Measurements from ENCODE around the gene NPHP3. TPM values are rescaled to one million over a fixed set of nuclear protein-coding genes. Genes with fewer than 3 reads are reported as not detected.

NPHP3 gene
- total and polyA plus RNA-seq, 2 experiments from 2014 or later, result 11.6 to 27.2 TPM

DNA sequence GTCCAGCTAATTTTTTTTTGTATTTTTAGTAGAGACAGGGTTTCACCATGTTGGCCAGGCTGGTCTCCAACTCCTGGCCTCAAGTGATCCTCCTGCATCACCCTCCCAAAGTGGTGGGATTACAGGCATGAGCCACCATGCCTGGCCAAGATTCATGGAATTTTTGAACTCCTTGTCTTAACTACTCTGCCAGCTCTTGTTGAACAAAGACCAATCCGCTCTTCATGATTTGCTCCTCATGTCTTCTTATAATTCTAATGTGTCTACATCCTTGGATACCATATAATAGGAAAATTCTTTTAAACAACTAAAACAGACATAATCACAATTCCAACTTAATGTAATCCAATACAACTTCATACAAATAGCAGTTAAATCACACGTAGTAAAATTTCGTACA lies 40.8 kb downstream of the NPHP3 start:
- Histone ChIP-seq H3K4me2 (ENCODE audit: unreplicated experiment) (no peak overlapping the region), H3K79me2 (ENCODE audit: insufficient read depth) (no peaks in the 10 kb centered on the region), H3K9me2 (ENCODE audit: insufficient read depth) (no peaks in the 10 kb centered on the region), H3K4me1 (ENCODE audit: insufficient read depth) (no peaks in the 10 kb centered on the region), H3K27ac (no peak overlapping the region), H3F3A (ENCODE audit: insufficient read depth) (peaks cover 43% of the 10 kb centered on the region), H4K20me1 (ENCODE audit: insufficient read depth) (no peaks in the 10 kb centered on the region), H2AFZ (no peak overlapping the region), H3K4me3 (no peak overlapping the region), H3K9me3 (ENCODE audit: low read depth) (no peaks in the 10 kb centered on the region), H3K27me3 (replicated peaks; ENCODE audit: insufficient read depth) (no peaks in the 10 kb centered on the region), H3K36me3 (ENCODE audit: low read depth) (peaks cover 83% of the 10 kb centered on the region), H3K9ac (no peak overlapping the region)
- in situ Hi-C loops (cut with MboI), result no loop called here
- no peak for DNase-seq
- TF ChIP-seq EZH2 (IDR thresholded peaks at IDR 0.05; ENCODE audit: insufficient read depth, poor library complexity, severe bottlenecking), result no peak
- TF ChIP-seq EZH2phosphoT487 (IDR thresholded peaks at IDR 0.05; ENCODE audit: insufficient read depth, low read depth), result no peak
- WGBS, 2 experiments (ENCODE audit: low coverage in 1 of 2, low lambda C conversion rate in 2 of 2, missing lambda C conversion rate in 2 of 2), result 97 to 98% methylated on average over 3 of the region's 3 CpGs

DNA sequence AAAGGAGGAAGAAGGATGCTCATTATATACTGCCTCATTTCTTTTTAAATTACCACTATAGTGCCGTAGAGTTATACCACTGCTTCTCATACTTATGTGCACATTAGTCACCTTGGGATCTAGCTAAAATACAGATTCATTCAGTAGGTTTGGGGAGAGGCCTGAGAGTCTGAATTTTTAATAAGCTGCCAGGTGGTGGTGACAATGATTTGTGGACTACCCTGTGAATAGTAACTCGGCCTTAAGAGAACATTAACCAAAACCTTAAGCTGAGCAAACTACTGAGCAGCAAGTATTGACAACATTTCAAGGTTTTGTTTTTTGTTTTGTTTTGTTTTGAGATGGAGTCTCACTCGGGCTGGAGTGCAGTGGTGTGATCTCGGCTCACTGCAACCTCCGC lies 42.3 kb downstream of the NPHP3 start:
- Histone ChIP-seq H3K4me3 (no peak overlapping the region), H3K27ac (no peak overlapping the region), H3K4me2 (ENCODE audit: unreplicated experiment) (no peak overlapping the region), H3K27me3 (replicated peaks; ENCODE audit: insufficient read depth) (no peaks in the 10 kb centered on the region), H3K36me3 (ENCODE audit: low read depth) (peaks cover 89% of the 10 kb centered on the region), H3K9me2 (ENCODE audit: insufficient read depth) (no peaks in the 10 kb centered on the region), H2AFZ (no peak overlapping the region), H3K9me3 (ENCODE audit: low read depth) (no peaks in the 10 kb centered on the region), H4K20me1 (ENCODE audit: insufficient read depth) (no peaks in the 10 kb centered on the region), H3K4me1 (ENCODE audit: insufficient read depth) (no peaks in the 10 kb centered on the region), H3K9ac (no peak overlapping the region), H3F3A (ENCODE audit: insufficient read depth) (peaks cover 49% of the 10 kb centered on the region), H3K79me2 (ENCODE audit: insufficient read depth) (no peaks in the 10 kb centered on the region)
- no peak for TF ChIP-seq EZH2 (IDR thresholded peaks at IDR 0.05; ENCODE audit: insufficient read depth, poor library complexity, severe bottlenecking)
- no peak for TF ChIP-seq EZH2phosphoT487 (IDR thresholded peaks at IDR 0.05; ENCODE audit: insufficient read depth, low read depth)
- in situ Hi-C loops (cut with MboI), result no loop called here
- 95 to 96% methylated on average over 5 of the region's 5 CpGs for WGBS, 2 experiments (ENCODE audit: low coverage in 1 of 2, low lambda C conversion rate in 2 of 2, missing lambda C conversion rate in 2 of 2)
- no peak for DNase-seq

DNA sequence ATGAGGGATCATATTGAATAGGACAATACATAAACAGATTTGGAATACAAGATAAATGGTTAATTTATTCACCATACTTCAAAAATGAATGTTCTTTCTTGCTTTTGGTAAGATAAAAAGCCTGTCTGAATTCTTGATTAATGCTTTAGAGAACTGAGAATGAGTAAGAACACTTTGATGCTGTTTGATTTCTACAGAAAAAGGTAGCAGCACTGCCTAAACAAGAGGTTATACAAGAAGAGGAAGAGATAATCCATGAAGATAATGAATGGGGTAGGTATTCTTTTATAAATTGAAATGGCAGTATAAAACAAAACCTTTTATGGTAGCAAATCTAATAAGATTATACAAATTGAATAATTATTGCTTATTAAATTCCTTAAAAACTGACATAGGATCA lies 46.8 kb downstream of the NPHP3 start:
- Histone ChIP-seq H3K9me3 (ENCODE audit: low read depth) (no peaks in the 10 kb centered on the region), H3K4me3 (no peak overlapping the region), H3K9me2 (ENCODE audit: insufficient read depth) (no peaks in the 10 kb centered on the region), H3K79me2 (ENCODE audit: insufficient read depth) (peaks cover 11% of the 10 kb centered on the region; the same call in 1 of the 2 replicates), H4K20me1 (ENCODE audit: insufficient read depth) (no peaks in the 10 kb centered on the region), H3K4me2 (ENCODE audit: unreplicated experiment) (no peak overlapping the region), H3K9ac (no peak overlapping the region), H3F3A (ENCODE audit: insufficient read depth) (peaks cover 23% of the 10 kb centered on the region; the same call in 1 of the 2 replicates), H3K27me3 (replicated peaks; ENCODE audit: insufficient read depth) (no peaks in the 10 kb centered on the region), H3K4me1 (ENCODE audit: insufficient read depth) (no peaks in the 10 kb centered on the region), H2AFZ (no peak overlapping the region), H3K36me3 (ENCODE audit: low read depth) (peaks cover 86% of the 10 kb centered on the region), H3K27ac (no peak overlapping the region)
- in situ Hi-C loops (cut with MboI), result no loop called here
- TF ChIP-seq EZH2phosphoT487 (IDR thresholded peaks at IDR 0.05; ENCODE audit: insufficient read depth, low read depth), result no peak
- no peak for TF ChIP-seq EZH2 (IDR thresholded peaks at IDR 0.05; ENCODE audit: insufficient read depth, poor library complexity, severe bottlenecking)
- no peak for DNase-seq

DNA sequence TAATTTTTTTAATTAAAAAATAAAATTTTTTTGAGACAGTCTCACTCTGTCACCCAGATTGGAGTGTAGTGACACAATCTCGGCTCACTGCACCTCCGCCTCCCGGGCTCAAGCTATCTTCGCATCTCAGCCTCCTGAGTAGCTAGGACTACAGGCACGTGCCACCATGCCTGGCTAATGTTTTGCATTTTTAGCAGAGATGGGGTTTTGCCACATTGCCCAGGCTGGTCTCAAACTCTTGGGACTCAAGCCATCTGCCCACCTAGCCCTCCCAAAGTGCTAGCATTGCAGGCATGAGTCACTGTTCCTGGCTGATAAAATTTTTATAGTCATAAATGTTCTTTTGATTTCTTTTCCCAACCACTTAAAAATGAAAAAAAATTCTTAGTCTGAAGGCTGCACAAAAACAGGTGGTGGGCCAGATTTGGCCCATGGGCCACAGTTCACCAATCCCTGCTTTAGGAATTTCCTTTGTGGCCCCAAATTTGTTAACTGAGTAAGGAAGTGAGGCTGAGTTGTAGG lies 52.9 kb downstream of the NPHP3 start:
- TF ChIP-seq EZH2 (IDR thresholded peaks at IDR 0.05; ENCODE audit: insufficient read depth, poor library complexity, severe bottlenecking) (no peak), EZH2phosphoT487 (IDR thresholded peaks at IDR 0.05; ENCODE audit: insufficient read depth, low read depth) (no peak)
- Histone ChIP-seq H3K4me3 (no peak overlapping the region), H3F3A (ENCODE audit: insufficient read depth) (no peaks in the 10 kb centered on the region), H3K9me3 (ENCODE audit: low read depth) (no peaks in the 10 kb centered on the region), H3K36me3 (ENCODE audit: low read depth) (peaks cover 52% of the 10 kb centered on the region), H3K27me3 (replicated peaks; ENCODE audit: insufficient read depth) (no peaks in the 10 kb centered on the region), H3K9ac (no peak overlapping the region), H3K4me2 (ENCODE audit: unreplicated experiment) (no peak overlapping the region), H4K20me1 (ENCODE audit: insufficient read depth) (no peaks in the 10 kb centered on the region), H2AFZ (no peak overlapping the region), H3K4me1 (ENCODE audit: insufficient read depth) (no peaks in the 10 kb centered on the region; the same call in 1 of the 2 replicates), H3K79me2 (ENCODE audit: insufficient read depth) (peaks cover 68% of the 10 kb centered on the region), H3K27ac (no peak overlapping the region), H3K9me2 (ENCODE audit: insufficient read depth) (no peaks in the 10 kb centered on the region)
- DNase-seq, result peak; percentile 13
- in situ Hi-C loops (cut with MboI), result no loop called here
- 99 to 100% methylated on average over 5 of the region's 5 CpGs for WGBS, 2 experiments (ENCODE audit: low coverage in 1 of 2, low lambda C conversion rate in 2 of 2, missing lambda C conversion rate in 2 of 2)
